Measurements from ENCODE around the gene ATP6V1G3.

- TF ChIP-seq, protein P1, sequence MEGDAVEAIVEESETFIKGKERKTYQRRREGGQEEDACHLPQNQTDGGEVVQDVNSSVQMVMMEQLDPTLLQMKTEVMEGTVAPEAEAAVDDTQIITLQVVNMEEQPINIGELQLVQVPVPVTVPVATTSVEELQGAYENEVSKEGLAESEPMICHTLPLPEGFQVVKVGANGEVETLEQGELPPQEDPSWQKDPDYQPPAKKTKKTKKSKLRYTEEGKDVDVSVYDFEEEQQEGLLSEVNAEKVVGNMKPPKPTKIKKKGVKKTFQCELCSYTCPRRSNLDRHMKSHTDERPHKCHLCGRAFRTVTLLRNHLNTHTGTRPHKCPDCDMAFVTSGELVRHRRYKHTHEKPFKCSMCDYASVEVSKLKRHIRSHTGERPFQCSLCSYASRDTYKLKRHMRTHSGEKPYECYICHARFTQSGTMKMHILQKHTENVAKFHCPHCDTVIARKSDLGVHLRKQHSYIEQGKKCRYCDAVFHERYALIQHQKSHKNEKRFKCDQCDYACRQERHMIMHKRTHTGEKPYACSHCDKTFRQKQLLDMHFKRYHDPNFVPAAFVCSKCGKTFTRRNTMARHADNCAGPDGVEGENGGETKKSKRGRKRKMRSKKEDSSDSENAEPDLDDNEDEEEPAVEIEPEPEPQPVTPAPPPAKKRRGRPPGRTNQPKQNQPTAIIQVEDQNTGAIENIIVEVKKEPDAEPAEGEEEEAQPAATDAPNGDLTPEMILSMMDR (IDR thresholded peaks at IDR 0.05), result no peak
- no peak for TF ChIP-seq POLR2A (IDR thresholded peaks at IDR 0.05)
Observed at GRCh38 chr1:198530953-198531352, 9.5 kb downstream of the ATP6V1G3 start.

All from body of pancreas (tissue), 4 donors.